Neural progenitor cell (in vitro differentiated cells): ENCODE measurements around the gene DZIP1. TPM values are rescaled to one million over a fixed set of nuclear protein-coding genes. Genes with fewer than 3 reads are reported as not detected.

ENCODE experiments used
- DNase-seq: peaks from one replicate; pipeline ENCODE4 v3.0.0-alpha.2; 2016; ENCODE audit warnings: low spot score
- H2AFZ ChIP-seq: fragments of 200-600 bp; sonication (generic); replicated peaks from 2 replicates; pipeline ENCODE4 v1.6.1; 2016; ENCODE audit warnings: antibody characterized with exemption
- H3F3A ChIP-seq: fragments of 200-600 bp; sonication (generic); 2 replicates; pipeline ENCODE4 v1.6.1; 2016; ENCODE audit warnings: antibody characterized with exemption, low read depth
- H3K27ac ChIP-seq: fragments of 200-600 bp; sonication (generic); 2 replicates; pipeline ENCODE4 v1.5.1; 2016; ENCODE audit warnings: mild to moderate bottlenecking
- H3K27me3 ChIP-seq: fragments of 200-600 bp; sonication (generic); 2 replicates; pipeline ENCODE4 v1.6.1; 2016; ENCODE audit warnings: mild to moderate bottlenecking, moderate library complexity
- H3K36me3 ChIP-seq: fragments of 200-600 bp; sonication (generic); 2 replicates; pipeline ENCODE4 v1.5.1; 2016
- H3K4me1 ChIP-seq: fragments of 200-600 bp; sonication (generic); 2 replicates; pipeline ENCODE4 v1.6.1; 2016; ENCODE audit warnings: mixed run types
- H3K4me2 ChIP-seq: fragments of 200-600 bp; sonication (generic); 2 replicates; pipeline ENCODE4 v1.6.1; 2016
- H3K4me3 ChIP-seq: fragments of 200-600 bp; sonication (generic); 2 replicates; pipeline ENCODE4 v1.5.1; 2016
- H3K79me2 ChIP-seq: fragments of 200-600 bp; sonication (generic); 2 replicates; pipeline ENCODE4 v1.6.1; 2016; ENCODE audit warnings: low read depth
- H3K9ac ChIP-seq: fragments of 200-600 bp; sonication (generic); 2 replicates; pipeline ENCODE4 v1.6.1; 2016
- H3K9me3 ChIP-seq: fragments of 200-600 bp; sonication (generic); 2 replicates; pipeline ENCODE4 v1.5.1; 2016; ENCODE audit warnings: low read depth
- H4K20me1 ChIP-seq: fragments of 200-600 bp; sonication (generic); 2 replicates; pipeline ENCODE4 v1.6.1; 2016; ENCODE audit warnings: low read depth
- H3K27ac Mint-ChIP-seq: 3 replicates; pipeline ENCODE4 v1.8.0; 2021; ENCODE audit warnings: mixed read lengths
- H3K27me3 Mint-ChIP-seq: 2 replicates; pipeline ENCODE4 v1.8.0; 2022; ENCODE audit warnings: low read depth, mild to moderate bottlenecking, inconsistent platforms, moderate library complexity, mixed read lengths; ENCODE audit not compliant: insufficient read depth
- H3K36me3 Mint-ChIP-seq: 3 replicates; pipeline ENCODE4 v1.8.0; 2021; ENCODE audit warnings: mixed read lengths
- H3K4me1 Mint-ChIP-seq: 3 replicates; pipeline ENCODE4 v1.8.0; 2021; ENCODE audit warnings: mixed read lengths
- H3K4me3 Mint-ChIP-seq: 3 replicates; pipeline ENCODE4 v1.8.0; 2021; ENCODE audit warnings: mild to moderate bottlenecking, moderate library complexity, mixed read lengths
- H3K9me3 Mint-ChIP-seq: 3 replicates; pipeline ENCODE4 v1.8.0; 2020; ENCODE audit warnings: mixed read lengths
- EZH2 ChIP-seq: fragments of 200-600 bp; sonication (generic); IDR thresholded peaks from 2 replicates; pipeline ENCODE4 v1.6.1; 2017; ENCODE audit warnings: antibody characterized with exemption, mild to moderate bottlenecking, moderate library complexity
- EZH2phosphoT487 ChIP-seq: fragments of 200-600 bp; sonication (generic); IDR thresholded peaks from 2 replicates; pipeline ENCODE4 v1.6.1; 2017; ENCODE audit warnings: antibody characterized with exemption
- total RNA-seq: library from RNA; depleted of rRNA; stranded (reverse); fragments of >200 nt; gene quantifications from 2 replicates; pipeline ENCODE4 v1.2.3, GENCODE V29; 2015; ENCODE audit warnings: low replicate concordance
- TF ChIP-seq, protein P1 (sequence below): fragments of 200-600 bp; sonication (generic); IDR thresholded peaks from 2 replicates; pipeline ENCODE4 v1.5.1; 2017; ENCODE audit warnings: antibody characterized with exemption, mild to moderate bottlenecking

Gene DZIP1
- total RNA-seq, 1 donor from 2014 or later: 70.4 TPM

DNA sequence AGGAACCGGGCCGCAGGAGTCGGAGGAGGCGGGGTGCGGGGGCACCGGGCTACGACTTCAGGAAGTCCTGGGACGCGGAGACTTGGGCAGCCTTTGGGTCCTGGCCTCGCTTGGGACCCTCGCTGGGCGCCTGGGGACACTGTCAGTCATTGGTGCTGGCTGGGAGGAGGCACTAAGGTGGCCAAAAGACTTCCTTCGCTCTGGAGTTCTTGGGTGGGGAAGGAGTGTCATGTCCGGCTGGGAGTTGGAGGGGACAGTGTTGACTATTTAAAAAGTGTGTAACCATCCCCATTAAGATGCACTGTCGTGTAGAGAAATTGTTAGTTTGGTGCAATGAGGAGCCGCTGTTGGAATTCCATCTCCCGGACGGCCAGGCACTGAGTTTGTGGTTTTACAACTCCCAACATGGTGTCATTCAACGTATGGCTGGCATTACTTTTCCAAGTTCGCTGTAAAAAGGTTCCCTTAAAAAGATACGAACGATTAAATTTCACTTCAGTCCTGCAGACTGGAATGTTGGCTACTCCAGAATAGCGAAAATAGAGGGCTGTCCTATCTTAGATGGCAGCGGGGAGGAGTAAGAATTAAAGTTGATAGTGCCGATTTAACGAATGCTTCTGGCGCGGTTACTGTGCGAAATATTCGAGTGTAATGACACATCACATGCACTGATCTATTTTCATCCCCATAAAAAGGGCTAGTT lies 33.2 kb upstream of the DZIP1 start:
- Histone ChIP-seq H3K4me3 (peak overlapping the region; percentile 75), H3K9ac (peak overlapping the region; percentile 81), H3K4me2 (peak overlapping the region; percentile 95), H3K27me3 (no peaks in the 10 kb centered on the region), H2AFZ (peak overlapping the region; percentile 83), H3K4me1 (peaks cover 23% of the 10 kb centered on the region), H3F3A (peaks cover 18% of the 10 kb centered on the region), H3K9me3 (no peaks in the 10 kb centered on the region), H3K27ac (peak overlapping the region; percentile 81), H3K79me2 (peaks cover 45% of the 10 kb centered on the region), H4K20me1 (peaks cover 7% of the 10 kb centered on the region), H3K36me3 (no peaks in the 10 kb centered on the region)
- H3K9me3 Mint-ChIP-seq: peaks cover 5% of the 10 kb centered on the region
- peak overlapping the region; percentile 92 for H3K4me3 Mint-ChIP-seq
- no peak overlapping the region for H3K27ac Mint-ChIP-seq
- peak; percentile 57 for DNase-seq
- TF ChIP-seq, protein P1, sequence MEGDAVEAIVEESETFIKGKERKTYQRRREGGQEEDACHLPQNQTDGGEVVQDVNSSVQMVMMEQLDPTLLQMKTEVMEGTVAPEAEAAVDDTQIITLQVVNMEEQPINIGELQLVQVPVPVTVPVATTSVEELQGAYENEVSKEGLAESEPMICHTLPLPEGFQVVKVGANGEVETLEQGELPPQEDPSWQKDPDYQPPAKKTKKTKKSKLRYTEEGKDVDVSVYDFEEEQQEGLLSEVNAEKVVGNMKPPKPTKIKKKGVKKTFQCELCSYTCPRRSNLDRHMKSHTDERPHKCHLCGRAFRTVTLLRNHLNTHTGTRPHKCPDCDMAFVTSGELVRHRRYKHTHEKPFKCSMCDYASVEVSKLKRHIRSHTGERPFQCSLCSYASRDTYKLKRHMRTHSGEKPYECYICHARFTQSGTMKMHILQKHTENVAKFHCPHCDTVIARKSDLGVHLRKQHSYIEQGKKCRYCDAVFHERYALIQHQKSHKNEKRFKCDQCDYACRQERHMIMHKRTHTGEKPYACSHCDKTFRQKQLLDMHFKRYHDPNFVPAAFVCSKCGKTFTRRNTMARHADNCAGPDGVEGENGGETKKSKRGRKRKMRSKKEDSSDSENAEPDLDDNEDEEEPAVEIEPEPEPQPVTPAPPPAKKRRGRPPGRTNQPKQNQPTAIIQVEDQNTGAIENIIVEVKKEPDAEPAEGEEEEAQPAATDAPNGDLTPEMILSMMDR: no peak
- no peak for TF ChIP-seq EZH2phosphoT487
- TF ChIP-seq EZH2: no peak
- H3K4me1 Mint-ChIP-seq: peaks cover 24% of the 10 kb centered on the region
- H3K36me3 Mint-ChIP-seq: peaks cover 3% of the 10 kb centered on the region
- peaks cover 5% of the 10 kb centered on the region for H3K27me3 Mint-ChIP-seq

DNA sequence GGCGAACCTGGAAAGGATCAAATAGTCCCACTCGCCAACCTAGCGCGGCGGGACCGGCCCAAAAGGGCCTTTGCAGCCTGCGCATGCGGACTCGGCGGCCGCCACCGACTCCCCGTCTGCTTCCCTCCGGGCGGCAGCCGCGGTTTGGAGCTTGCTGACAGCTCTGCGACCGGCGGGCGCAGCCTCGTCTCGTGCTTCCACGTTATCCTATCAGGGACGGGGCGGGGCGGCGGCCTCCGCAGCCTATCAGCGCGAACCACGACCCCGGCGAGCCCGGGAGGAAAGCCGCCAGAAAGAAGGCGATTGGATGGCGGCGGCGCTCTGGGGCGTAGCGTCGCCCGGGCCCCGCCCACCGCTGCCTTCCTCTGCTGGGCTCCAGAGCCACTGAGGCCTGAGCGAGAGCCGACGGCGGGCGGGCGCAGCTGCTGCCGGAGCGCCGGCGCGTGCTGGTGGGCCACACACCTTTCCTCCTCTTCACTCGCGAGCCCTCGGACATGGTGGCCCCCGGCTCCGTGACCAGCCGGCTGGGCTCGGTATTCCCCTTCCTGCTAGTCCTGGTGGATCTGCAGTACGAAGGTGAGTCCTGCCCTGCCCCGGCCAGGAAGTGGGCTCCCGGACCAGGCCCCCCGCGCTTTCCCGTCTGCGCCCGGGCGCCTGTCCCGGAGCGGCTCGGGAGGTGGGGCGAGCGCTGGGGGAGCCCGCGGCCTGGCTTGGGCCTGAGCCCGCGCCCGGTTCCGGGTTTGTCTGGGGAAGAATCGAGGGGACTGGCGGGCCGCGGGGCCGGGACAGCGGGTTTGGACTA lies 32.5 kb upstream of the DZIP1 start, which contains the start of gene DNAJC3:
TSS of gene DNAJC3 (plus strand) at position 378 of the 802 bp plus-strand sequence. CDS start at position 495, 117 bp downstream.
- Mint-ChIP-seq H3K27ac (peak within 1 kb of the TSS; percentile 91), H3K9me3 (peaks cover 7% of the 10 kb centered on the region), H3K4me3 (peak within 1 kb of the TSS; percentile 92), H3K27me3 (peaks cover 5% of the 10 kb centered on the region), H3K36me3 (peaks cover 6% of the 10 kb centered on the region), H3K4me1 (peaks cover 24% of the 10 kb centered on the region)
- peak; percentile 99 for DNase-seq
- Histone ChIP-seq H3K79me2 (peaks cover 45% of the 10 kb centered on the region), H3F3A (peaks cover 18% of the 10 kb centered on the region), H4K20me1 (peaks cover 7% of the 10 kb centered on the region), H3K9me3 (no peaks in the 10 kb centered on the region), H3K27me3 (no peaks in the 10 kb centered on the region), H3K36me3 (no peaks in the 10 kb centered on the region), H2AFZ (peak within 1 kb of the TSS; percentile 97), H3K4me1 (peaks cover 23% of the 10 kb centered on the region), H3K27ac (peak within 1 kb of the TSS; percentile 94), H3K4me3 (peak within 1 kb of the TSS; percentile 75), H3K4me2 (peak within 1 kb of the TSS; percentile 95), H3K9ac (peak within 1 kb of the TSS; percentile 81)
- no peak for TF ChIP-seq EZH2phosphoT487

DNA sequence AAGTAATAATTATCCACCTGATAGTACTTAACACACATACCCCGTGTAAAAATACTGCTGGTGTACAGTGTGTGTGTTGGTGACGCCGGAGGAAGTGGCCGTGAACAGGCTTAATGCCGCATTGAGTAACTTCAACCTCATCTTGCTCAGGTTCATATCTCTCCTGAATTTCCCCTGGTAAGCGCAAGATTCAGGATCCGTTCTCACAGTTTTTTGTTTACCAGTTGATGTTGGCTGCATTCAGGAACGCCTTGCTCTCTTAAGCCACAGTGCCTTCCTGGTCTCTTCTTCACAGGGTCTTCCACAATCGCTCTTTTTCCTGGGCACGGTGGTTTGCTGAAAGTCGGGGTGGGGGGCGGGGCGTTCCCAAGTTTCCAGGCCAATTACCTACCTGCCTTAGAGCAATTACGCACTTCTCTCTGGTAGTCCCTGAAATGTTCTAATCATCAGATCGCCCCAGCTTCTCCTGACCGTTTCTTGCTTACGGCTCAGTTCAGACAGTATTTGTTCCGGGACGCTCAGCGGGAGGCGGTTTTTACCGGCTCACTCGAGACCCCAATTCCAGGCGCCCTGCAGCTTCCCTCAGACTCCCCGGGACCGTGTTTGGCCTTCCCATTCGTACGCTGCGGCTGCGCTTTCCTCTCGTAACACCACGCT lies 31.7 kb upstream of the DZIP1 start:
- DNase-seq: no peak
- H3K4me3 ChIP-seq: peak overlapping the region; percentile 75
- H2AFZ ChIP-seq: peak overlapping the region; percentile 97
- H4K20me1 ChIP-seq: peaks cover 7% of the 10 kb centered on the region
- Mint-ChIP-seq H3K27me3 (peaks cover 5% of the 10 kb centered on the region), H3K9me3 (peaks cover 9% of the 10 kb centered on the region), H3K4me3 (peak overlapping the region; percentile 92), H3K4me1 (peaks cover 24% of the 10 kb centered on the region), H3K36me3 (peaks cover 7% of the 10 kb centered on the region), H3K27ac (peak overlapping the region; percentile 91)
- H3K9me3 ChIP-seq: no peaks in the 10 kb centered on the region
- H3K36me3 ChIP-seq: no peaks in the 10 kb centered on the region
- peaks cover 23% of the 10 kb centered on the region for H3K4me1 ChIP-seq
- peak overlapping the region; percentile 94 for H3K4me2 ChIP-seq
- no peaks in the 10 kb centered on the region for H3K27me3 ChIP-seq
- H3K79me2 ChIP-seq: peaks cover 44% of the 10 kb centered on the region
- TF ChIP-seq EZH2 (no peak), EZH2phosphoT487 (no peak)
- TF ChIP-seq, protein P1: no peak
- H3K27ac ChIP-seq: peak overlapping the region; percentile 94
- peaks cover 18% of the 10 kb centered on the region for H3F3A ChIP-seq
- H3K9ac ChIP-seq: peak overlapping the region; percentile 57
